Esophagus muscularis mucosa (tissue), 3 donors: Measurements from ENCODE around the gene GPSM1.

Source experiments
- POLR2A ChIP-seq: fragments of 450-650 bp; IDR thresholded peaks from one replicate; pipeline ENCODE4 v1.6.1; 2017; ENCODE audit warnings: antibody characterized with exemption, moderate library complexity, mild to moderate bottlenecking, low read depth
- TF ChIP-seq, protein P1 (sequence below), 3 experiments: fragments of 200-600 bp in 2 of 3; fragments of 450-650 bp in 1 of 3; sonication (generic) in 2 of 3; IDR thresholded peaks; one replicate each; pipeline ENCODE4 v1.5.1; 2017 to 2019; ENCODE audit warnings: antibody characterized with exemption in 3 of 3, mild to moderate bottlenecking in 2 of 3, moderate library complexity in 1 of 3

DNA sequence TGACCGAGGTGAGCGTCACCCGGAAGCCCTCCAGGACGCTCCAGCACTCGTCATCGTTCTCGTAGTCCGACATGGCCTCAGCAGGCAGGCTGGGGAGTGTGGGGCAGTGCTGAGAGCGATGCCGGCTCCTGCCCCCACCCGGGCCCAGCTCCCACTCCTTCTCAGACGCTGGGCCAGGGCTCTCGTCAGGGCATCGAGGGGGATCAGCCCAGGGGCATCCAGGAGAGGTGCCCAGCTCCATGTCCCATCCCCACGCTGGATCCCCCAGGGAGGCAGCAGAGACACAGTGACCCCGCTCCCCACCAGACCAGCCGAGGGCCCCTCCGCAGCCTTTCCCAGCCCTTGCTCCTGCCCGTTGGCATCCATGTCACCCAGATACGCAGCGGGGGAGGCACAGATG is 44.7 kb downstream of the GPSM1 start:
- TF ChIP-seq, protein P1, sequence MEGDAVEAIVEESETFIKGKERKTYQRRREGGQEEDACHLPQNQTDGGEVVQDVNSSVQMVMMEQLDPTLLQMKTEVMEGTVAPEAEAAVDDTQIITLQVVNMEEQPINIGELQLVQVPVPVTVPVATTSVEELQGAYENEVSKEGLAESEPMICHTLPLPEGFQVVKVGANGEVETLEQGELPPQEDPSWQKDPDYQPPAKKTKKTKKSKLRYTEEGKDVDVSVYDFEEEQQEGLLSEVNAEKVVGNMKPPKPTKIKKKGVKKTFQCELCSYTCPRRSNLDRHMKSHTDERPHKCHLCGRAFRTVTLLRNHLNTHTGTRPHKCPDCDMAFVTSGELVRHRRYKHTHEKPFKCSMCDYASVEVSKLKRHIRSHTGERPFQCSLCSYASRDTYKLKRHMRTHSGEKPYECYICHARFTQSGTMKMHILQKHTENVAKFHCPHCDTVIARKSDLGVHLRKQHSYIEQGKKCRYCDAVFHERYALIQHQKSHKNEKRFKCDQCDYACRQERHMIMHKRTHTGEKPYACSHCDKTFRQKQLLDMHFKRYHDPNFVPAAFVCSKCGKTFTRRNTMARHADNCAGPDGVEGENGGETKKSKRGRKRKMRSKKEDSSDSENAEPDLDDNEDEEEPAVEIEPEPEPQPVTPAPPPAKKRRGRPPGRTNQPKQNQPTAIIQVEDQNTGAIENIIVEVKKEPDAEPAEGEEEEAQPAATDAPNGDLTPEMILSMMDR (IDR thresholded peaks at IDR 0.05), result no peak
- TF ChIP-seq POLR2A, result no peak
